ENCODE results near the gene JAK3.
A peak's percentile ranks its signal among the peaks of the same experiment; 100 is the strongest.
"Not testable (repeated sequence)": the region's sequence is repeated elsewhere in the genome, so short reads cannot be mapped to it uniquely, and the experiment has no call there.

JAK3 gene

GRCh38 chr19:17790059-17790780 lies 57.6 kb downstream of the JAK3 start:
- no peak for DNase-seq (ENCODE audit: low read depth)
- no peak overlapping the region for H3K4me3 ChIP-seq (ENCODE audit: low read length)
- TF ChIP-seq CTCF (conservative IDR thresholded peaks at IDR 0.05; ENCODE audit: low read length) = no peak

- DNase-seq (ENCODE audit: low read depth) = no peak
- H3K4me3 ChIP-seq (ENCODE audit: low read length) = no peak overlapping the region
- TF ChIP-seq CTCF (conservative IDR thresholded peaks at IDR 0.05; ENCODE audit: low read length) = no peak
Observed at GRCh38 chr19:17788632-17789031, 59.1 kb downstream of the JAK3 start.

DNA sequence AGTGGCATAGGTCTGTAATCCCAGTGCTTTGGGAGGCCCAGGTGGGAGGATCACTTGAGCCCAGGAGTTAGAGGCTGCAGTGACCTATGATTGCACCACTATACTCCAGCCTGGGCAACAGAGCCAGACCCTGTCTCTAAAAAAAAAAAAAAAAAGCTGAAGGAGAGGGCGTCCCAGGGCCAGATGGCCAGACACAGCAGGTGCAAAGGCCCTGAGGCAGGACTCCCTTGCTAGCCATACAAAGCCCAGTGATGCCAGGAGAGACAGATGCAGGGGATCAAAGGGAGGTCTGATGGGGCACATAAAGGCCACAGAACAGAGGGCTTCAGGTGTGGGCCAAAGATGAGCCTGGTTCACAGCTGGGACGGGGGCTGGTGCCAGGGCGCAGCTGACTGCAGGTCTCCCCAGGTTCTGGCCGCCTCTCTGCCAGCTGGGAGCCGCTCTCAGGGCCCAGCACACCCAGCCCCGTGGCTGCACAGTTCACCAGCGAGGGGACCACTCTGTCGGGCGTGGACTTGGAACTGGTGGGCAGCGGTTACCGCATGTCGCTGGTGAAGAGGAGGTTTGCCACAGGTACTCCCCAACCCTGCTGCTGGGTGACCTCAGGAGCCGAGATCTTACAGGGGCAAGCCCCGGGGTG lies 60.4 kb downstream of the JAK3 start:
- no peak for DNase-seq (ENCODE audit: low read depth)
- no peak overlapping the region for H3K4me3 ChIP-seq (ENCODE audit: low read length)
- no peak for TF ChIP-seq CTCF (conservative IDR thresholded peaks at IDR 0.05; ENCODE audit: low read length)

- DNase-seq (ENCODE audit: low read depth) = peak; percentile 48
- no peak overlapping the region for H3K4me3 ChIP-seq (ENCODE audit: low read length)
- TF ChIP-seq CTCF (conservative IDR thresholded peaks at IDR 0.05; ENCODE audit: low read length) = peak; percentile 84
Observed at GRCh38 chr19:17784201-17785008, 63.4 kb downstream of the JAK3 start.

DNA sequence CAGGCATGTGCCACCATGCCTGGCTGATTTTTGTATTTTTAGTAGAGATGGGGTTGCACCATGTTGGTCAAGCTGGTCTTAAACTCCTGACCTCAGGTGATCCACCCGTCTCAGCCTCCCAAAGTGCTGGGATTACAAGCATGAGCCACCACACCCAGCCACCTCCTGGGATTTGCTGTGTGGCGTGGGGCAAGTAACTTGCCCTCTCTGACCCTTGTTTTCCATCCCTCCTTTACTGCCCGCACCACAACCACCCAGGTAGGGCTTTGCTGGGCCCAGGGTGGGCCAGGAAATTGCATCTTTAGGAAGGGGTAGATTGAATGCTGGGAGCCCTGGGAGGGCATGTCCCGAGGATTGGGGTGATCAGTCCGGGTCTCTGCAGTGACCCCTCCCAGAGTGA lies 64.1 kb downstream of the JAK3 start:
- not testable (repeated sequence) for DNase-seq (ENCODE audit: low read depth); H3K4me3 ChIP-seq (ENCODE audit: low read length)

- no peak for TF ChIP-seq CTCF (conservative IDR thresholded peaks at IDR 0.05; ENCODE audit: low read length)
Observed at GRCh38 chr19:17780781-17781180, 67.0 kb downstream of the JAK3 start.

GRCh38 chr19:17778968-17779929 lies 68.5 kb downstream of the JAK3 start:
- TF ChIP-seq CTCF (conservative IDR thresholded peaks at IDR 0.05; ENCODE audit: low read length) = no peak
- peak; percentile 21 for DNase-seq (ENCODE audit: low read depth)
- H3K4me3 ChIP-seq (ENCODE audit: low read length) = no peak overlapping the region

More at GRCh38 chr19:17780781-17781180, 67.0 kb downstream of the JAK3 start:
- DNase-seq (ENCODE audit: low read depth) = no peak
- no peak overlapping the region for H3K4me3 ChIP-seq (ENCODE audit: low read length)

All from AG10803 (cell line).